Measurements from ENCODE around the gene PPP1R1B.

The PPP1R1B gene

DNA sequence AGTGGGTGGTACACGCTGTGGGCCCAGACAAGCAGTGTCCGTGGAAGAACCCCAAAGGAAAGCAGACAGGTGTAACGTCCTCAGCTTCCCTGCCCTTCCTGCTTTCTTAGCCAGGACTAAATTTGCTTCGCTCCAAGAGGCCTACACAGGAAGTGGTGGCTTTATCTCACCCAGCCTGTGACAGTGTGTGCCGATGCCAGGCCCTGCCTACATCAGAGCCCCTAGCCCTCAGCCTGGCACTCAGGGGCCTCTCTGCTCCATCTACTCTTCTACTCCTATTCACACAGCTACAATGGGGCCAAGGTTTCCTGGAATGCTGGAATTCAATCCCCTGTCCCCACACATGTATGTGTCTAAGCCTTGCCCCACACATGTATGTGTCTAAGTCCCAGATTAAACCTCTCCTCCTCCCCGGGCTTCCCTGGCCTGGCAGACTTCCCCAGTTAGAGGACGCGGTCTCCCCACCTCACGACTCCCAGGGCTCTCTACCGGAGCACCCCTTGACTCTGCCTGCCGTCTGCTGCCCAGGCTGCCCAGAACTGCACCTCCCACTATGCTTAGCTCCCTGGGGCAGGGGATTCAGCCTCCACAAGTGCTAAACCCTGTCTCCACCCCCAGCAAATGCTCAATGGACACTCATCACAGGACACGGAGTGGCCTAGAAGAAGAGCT is 52.9 kb downstream of the PPP1R1B start:
- no peaks in the 10 kb centered on the region for H3K27me3 ChIP-seq (ENCODE audit: control insufficient read depth in 5 of 5, insufficient read depth in 4 of 5, low read length in 5 of 5)
- peak overlapping the region in 1 of 5 donors; percentile 21 for H3K9ac ChIP-seq (ENCODE audit: low read length in 5 of 5)
- H3K36me3 ChIP-seq (ENCODE audit: control insufficient read depth in 5 of 5, insufficient read depth in 5 of 5, low read length in 5 of 5): peaks cover 0 to 52% (median 26%) of the 10 kb centered on the region in 5 donors
- no peaks in the 10 kb centered on the region for H3K9me3 ChIP-seq (ENCODE audit: control insufficient read depth in 5 of 5, low read length in 5 of 5)
- H3K4me1 ChIP-seq (ENCODE audit: control insufficient read depth in 5 of 5, insufficient read depth in 5 of 5, low read length in 5 of 5): peaks cover 3 to 31% (median 13%) of the 10 kb centered on the region in 5 donors
- no peak overlapping the region for H3K4me3 ChIP-seq (ENCODE audit: low read depth in 1 of 5, low read length in 5 of 5)
- H3K27ac ChIP-seq (ENCODE audit: low read depth, low read length): no peak overlapping the region

DNA sequence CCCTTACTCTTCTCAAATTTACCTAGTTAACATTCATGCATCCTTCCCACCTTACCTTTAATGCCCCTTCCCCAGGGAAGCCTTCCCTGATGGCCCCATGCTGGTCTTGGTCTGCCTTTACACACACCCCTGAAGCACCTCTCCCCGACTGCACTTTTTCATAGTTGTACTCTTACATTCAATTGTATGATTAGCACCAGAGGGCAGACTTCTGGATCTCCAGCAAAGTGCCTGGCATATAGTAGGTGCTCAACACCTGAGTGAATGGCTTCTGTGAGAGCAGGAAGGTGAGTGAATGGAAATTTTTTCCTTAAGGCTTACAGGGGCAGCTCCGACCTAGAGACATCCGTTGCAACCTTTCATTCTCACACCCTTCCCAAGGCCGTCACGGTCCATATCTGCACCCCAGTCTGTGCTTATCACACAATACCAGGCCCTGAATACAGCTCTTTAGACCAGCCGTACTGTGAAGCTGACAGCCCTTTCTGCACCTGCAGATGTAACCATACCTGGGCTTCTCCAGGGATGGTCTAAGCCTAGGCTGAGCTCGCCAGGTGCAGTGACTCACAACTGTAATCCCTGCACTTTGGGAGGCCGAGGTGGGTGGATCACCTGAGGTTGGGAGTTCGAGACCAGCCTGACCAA is 56.7 kb downstream of the PPP1R1B start:
- Histone ChIP-seq H3K27ac (ENCODE audit: low read depth, low read length) (no peak overlapping the region), H3K36me3 (ENCODE audit: control insufficient read depth in 5 of 5, insufficient read depth in 5 of 5, low read length in 5 of 5) (peaks cover 0 to 44% (median 29%) of the 10 kb centered on the region in 5 donors), H3K4me1 (ENCODE audit: control insufficient read depth in 5 of 5, insufficient read depth in 5 of 5, low read length in 5 of 5) (peaks cover 0 to 27% (median 11%) of the 10 kb centered on the region in 5 donors)

DNA sequence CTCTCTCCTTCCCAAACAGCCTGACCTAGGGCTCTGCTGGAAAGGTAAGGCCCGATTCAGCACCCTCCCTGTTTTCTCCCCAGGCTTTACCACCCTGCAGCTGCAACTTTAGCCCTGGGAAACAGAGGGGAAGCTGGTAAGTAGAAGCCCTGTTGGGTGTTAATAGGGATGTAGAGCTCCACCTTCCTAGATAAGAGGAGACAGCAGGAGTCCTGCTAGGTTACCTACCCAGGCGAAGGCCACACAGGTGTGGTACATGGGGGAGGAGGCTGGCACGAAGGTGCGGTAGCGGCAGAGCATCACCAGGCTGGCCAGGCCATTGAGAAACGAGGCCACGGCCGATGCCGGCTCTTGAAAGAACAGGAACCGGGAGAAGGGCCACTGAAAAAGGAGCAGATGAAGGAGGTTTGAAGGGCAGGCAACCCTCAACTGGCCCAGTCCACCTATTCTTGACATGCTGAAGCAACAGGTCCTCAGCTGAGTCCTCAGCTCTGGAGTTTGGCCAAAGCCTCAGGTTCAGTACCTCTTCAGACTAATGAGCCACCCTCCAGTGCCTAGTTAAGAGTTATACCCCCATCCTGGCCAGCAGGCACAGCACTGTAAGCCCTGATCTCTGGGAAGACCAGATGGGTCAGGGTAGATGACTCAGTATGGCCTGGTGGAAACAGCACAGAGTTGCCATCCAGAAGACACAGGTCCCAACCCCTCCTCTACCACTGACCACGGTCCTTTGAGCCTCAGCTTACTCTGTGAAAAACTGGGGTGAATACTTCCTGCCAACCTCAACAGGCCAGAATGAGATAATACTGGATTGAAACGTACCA is 57.8 kb downstream of the PPP1R1B start:
- Histone ChIP-seq H3K4me3 (ENCODE audit: low read depth in 1 of 5, low read length in 5 of 5) (no peak overlapping the region), H3K9me3 (ENCODE audit: control insufficient read depth in 5 of 5, low read length in 5 of 5) (no peaks in the 10 kb centered on the region), H3K27me3 (ENCODE audit: control insufficient read depth in 5 of 5, insufficient read depth in 4 of 5, low read length in 5 of 5) (no peaks in the 10 kb centered on the region), H3K36me3 (ENCODE audit: control insufficient read depth in 5 of 5, insufficient read depth in 5 of 5, low read length in 5 of 5) (peaks cover 0 to 39% (median 25%) of the 10 kb centered on the region in 5 donors), H3K27ac (ENCODE audit: low read depth, low read length) (no peak overlapping the region), H3K9ac (ENCODE audit: low read length in 5 of 5) (no peak overlapping the region), H3K4me1 (ENCODE audit: control insufficient read depth in 5 of 5, insufficient read depth in 5 of 5, low read length in 5 of 5) (peaks cover 2 to 28% (median 18%) of the 10 kb centered on the region in 5 donors)

More for the DNA sequence above, 56.7 kb downstream of the PPP1R1B start:
- no peak overlapping the region for H3K9ac ChIP-seq (ENCODE audit: low read length in 5 of 5)
- H3K27me3 ChIP-seq (ENCODE audit: control insufficient read depth in 5 of 5, insufficient read depth in 4 of 5, low read length in 5 of 5): no peaks in the 10 kb centered on the region
- no peaks in the 10 kb centered on the region for H3K9me3 ChIP-seq (ENCODE audit: control insufficient read depth in 5 of 5, low read length in 5 of 5)
- no peak overlapping the region for H3K4me3 ChIP-seq (ENCODE audit: low read depth in 1 of 5, low read length in 5 of 5)

All from subcutaneous abdominal adipose tissue (tissue), 5 donors.